ENCODE measurements around the gene OGA. TPM values are rescaled to one million over a fixed set of nuclear protein-coding genes. Genes with fewer than 3 reads are reported as not detected.

Gene OGA
- total and polyA plus RNA-seq, 4 donors: 38.7 to 171 (median 112) TPM

GRCh38 chr10:101770331-101771215 lies 47.7 kb downstream of the OGA start:
- Histone ChIP-seq H3K4me1 (ENCODE audit: control insufficient read depth in 1 of 2, insufficient read depth in 2 of 2, low read length in 2 of 2) (no peaks in the 10 kb centered on the region), H3K27me3 (ENCODE audit: control insufficient read depth in 1 of 2, insufficient read depth in 2 of 2, low read length in 1 of 2) (no peaks in the 10 kb centered on the region), H3K4me3 (ENCODE audit: low read length in 2 of 2) (no peak overlapping the region), H3K36me3 (ENCODE audit: control insufficient read depth in 1 of 2, insufficient read depth in 2 of 2, low read length in 1 of 2) (no peaks in the 10 kb centered on the region), H3K9me3 (ENCODE audit: control insufficient read depth, low read length) (no peaks in the 10 kb centered on the region), H3K27ac (ENCODE audit: low read depth in 1 of 2, low read length in 2 of 2) (no peak overlapping the region)
- no peak for ATAC-seq (ENCODE audit: low FRiP score)
- WGBS, 2 donors: 84 to 88% methylated on average over 41 of the region's 41 CpGs
- intact Hi-C loops (cut with DNase I): no loop called here
- no peak for DNase-seq

DNA sequence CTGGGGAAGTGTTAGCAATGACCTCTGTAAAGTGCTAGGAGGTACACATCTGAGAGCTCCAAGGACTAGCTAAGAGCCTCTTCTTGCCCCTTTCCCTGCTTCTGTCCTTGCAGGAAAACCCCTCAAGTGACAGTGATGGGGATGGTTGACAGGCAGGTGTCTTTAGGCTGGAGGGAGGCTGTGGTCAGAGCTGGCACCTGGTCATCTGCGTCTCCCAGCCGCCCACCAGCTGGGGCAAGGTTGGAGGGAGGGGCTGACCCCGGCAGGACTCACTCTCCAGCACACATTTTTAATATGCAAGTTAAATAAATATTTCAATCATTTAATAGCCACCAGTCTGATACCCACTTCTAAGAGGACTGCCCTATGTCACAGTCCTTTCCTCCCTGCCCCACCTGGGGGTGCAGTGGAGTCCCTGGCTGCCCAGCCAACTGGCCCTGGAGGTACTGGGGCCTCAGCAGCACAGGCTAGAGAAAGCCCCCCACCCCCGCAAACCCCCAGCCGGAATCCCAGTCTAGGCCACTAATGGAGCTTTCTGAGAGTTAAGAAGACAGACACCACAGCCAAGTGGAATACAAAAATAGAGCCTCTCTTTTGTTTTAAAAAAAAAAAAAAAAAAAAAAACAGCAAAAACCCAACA lies 48.6 kb downstream of the OGA start:
- Histone ChIP-seq H3K27ac (ENCODE audit: low read depth in 1 of 2, low read length in 2 of 2) (no peak overlapping the region), H3K4me1 (ENCODE audit: control insufficient read depth in 1 of 2, insufficient read depth in 2 of 2, low read length in 2 of 2) (no peaks in the 10 kb centered on the region), H3K27me3 (ENCODE audit: control insufficient read depth in 1 of 2, insufficient read depth in 2 of 2, low read length in 1 of 2) (no peaks in the 10 kb centered on the region), H3K4me3 (ENCODE audit: low read length in 2 of 2) (no peak overlapping the region), H3K9me3 (ENCODE audit: control insufficient read depth, low read length) (no peaks in the 10 kb centered on the region), H3K36me3 (ENCODE audit: control insufficient read depth in 1 of 2, insufficient read depth in 2 of 2, low read length in 1 of 2) (no peaks in the 10 kb centered on the region)
- ATAC-seq (ENCODE audit: low FRiP score) (no peak), DNase-seq (no peak)
- intact Hi-C loops (cut with DNase I): no loop called here
- 85 to 91% methylated on average over 5 of the region's 5 CpGs for WGBS, 2 donors

GRCh38 chr10:101768791-101769170 lies 49.5 kb downstream of the OGA start:
- no peak for DNase-seq
- H3K27ac ChIP-seq (ENCODE audit: low read depth in 1 of 2, low read length in 2 of 2): no peak overlapping the region
- WGBS, 2 donors: 83 to 87% methylated on average over 8 of the region's 8 CpGs
- intact Hi-C loops (cut with DNase I): no loop called here
- H3K9me3 ChIP-seq (ENCODE audit: control insufficient read depth, low read length): no peaks in the 10 kb centered on the region
- no peaks in the 10 kb centered on the region for H3K27me3 ChIP-seq (ENCODE audit: control insufficient read depth in 1 of 2, insufficient read depth in 2 of 2, low read length in 1 of 2)
- H3K4me3 ChIP-seq (ENCODE audit: low read length in 2 of 2): no peak overlapping the region
- no peaks in the 10 kb centered on the region for H3K36me3 ChIP-seq (ENCODE audit: control insufficient read depth in 1 of 2, insufficient read depth in 2 of 2, low read length in 1 of 2)
- ATAC-seq (ENCODE audit: low FRiP score): no peak
- no peaks in the 10 kb centered on the region for H3K4me1 ChIP-seq (ENCODE audit: control insufficient read depth in 1 of 2, insufficient read depth in 2 of 2, low read length in 2 of 2)

DNA sequence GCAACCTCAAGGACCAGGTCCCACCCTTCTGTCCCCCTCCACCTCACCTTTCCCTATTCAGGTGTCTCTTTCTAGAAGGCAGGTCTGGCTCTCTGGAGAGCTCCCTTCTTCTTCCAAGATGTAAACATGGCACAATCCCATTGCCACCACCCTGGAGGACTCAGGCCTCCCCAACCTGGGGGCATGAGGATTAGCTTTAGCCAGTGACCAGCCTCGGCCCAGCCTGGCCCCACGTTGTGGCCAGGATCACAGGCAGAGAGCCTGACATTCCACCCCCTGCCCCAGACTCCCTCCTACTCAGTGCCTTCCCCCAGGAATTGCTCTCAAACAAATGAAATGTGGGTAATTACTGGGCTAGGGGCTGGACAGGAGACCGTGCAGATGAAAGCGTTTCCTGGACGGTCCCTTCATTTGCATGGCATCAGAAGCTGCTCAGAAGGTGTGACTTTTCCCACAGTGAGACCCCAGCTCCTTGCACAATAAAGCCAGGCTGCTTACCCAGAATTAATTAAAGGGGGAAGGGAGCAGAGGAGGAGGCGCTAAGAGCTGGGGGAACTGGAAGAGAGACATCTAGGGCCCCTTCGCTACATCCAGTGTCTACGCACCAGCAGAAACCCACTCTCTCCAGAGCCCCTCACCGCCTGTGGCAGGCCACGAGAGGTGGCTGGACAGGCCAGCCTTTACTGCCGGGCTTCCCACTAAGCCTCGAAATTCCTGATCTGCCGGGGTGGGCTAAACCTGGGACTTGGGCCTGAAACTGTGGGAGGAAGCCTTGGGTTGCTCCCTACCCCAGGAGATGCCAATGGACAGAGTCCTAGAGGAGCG lies 50.1 kb downstream of the OGA start:
- 60 to 62% methylated on average over 14 of the region's 14 CpGs for WGBS, 2 donors
- Histone ChIP-seq H3K27ac (ENCODE audit: low read depth in 1 of 2, low read length in 2 of 2) (no peak overlapping the region), H3K9me3 (ENCODE audit: control insufficient read depth, low read length) (no peaks in the 10 kb centered on the region), H3K4me1 (ENCODE audit: control insufficient read depth in 1 of 2, insufficient read depth in 2 of 2, low read length in 2 of 2) (no peaks in the 10 kb centered on the region), H3K27me3 (ENCODE audit: control insufficient read depth in 1 of 2, insufficient read depth in 2 of 2, low read length in 1 of 2) (no peaks in the 10 kb centered on the region), H3K36me3 (ENCODE audit: control insufficient read depth in 1 of 2, insufficient read depth in 2 of 2, low read length in 1 of 2) (no peaks in the 10 kb centered on the region), H3K4me3 (ENCODE audit: low read length in 2 of 2) (no peak overlapping the region)
- no peak for DNase-seq
- intact Hi-C loops (cut with DNase I): no loop called here
- ATAC-seq (ENCODE audit: low FRiP score): no peak

DNA sequence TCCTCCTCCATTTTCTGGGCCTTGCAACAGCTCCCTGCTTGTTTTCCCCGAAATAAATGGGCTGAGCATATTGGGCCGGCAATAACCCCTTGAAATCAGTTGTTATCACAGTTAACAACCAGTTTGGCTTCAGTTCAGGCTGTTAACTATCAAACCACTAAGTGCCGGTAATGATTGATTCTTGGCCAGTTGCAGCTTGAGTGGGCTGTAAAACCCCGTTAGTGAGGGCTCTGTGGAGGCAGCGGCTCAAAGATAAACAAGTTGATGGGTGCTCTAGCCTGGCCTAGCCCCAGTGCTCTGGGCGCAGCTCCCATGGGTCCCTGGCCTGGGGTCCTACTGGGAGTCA lies 50.7 kb downstream of the OGA start:
- Histone ChIP-seq H3K27ac (ENCODE audit: low read depth in 1 of 2, low read length in 2 of 2) (no peak overlapping the region), H3K4me1 (ENCODE audit: control insufficient read depth in 1 of 2, insufficient read depth in 2 of 2, low read length in 2 of 2) (no peaks in the 10 kb centered on the region), H3K4me3 (ENCODE audit: low read length in 2 of 2) (no peak overlapping the region), H3K9me3 (ENCODE audit: control insufficient read depth, low read length) (no peaks in the 10 kb centered on the region), H3K36me3 (ENCODE audit: control insufficient read depth in 1 of 2, insufficient read depth in 2 of 2, low read length in 1 of 2) (no peaks in the 10 kb centered on the region), H3K27me3 (ENCODE audit: control insufficient read depth in 1 of 2, insufficient read depth in 2 of 2, low read length in 1 of 2) (no peaks in the 10 kb centered on the region)
- 49 to 61% methylated on average over 6 of the region's 6 CpGs for WGBS, 2 donors
- intact Hi-C loops (cut with DNase I): no loop called here
- DNase-seq (no peak), ATAC-seq (ENCODE audit: low FRiP score) (no peak)

DNA sequence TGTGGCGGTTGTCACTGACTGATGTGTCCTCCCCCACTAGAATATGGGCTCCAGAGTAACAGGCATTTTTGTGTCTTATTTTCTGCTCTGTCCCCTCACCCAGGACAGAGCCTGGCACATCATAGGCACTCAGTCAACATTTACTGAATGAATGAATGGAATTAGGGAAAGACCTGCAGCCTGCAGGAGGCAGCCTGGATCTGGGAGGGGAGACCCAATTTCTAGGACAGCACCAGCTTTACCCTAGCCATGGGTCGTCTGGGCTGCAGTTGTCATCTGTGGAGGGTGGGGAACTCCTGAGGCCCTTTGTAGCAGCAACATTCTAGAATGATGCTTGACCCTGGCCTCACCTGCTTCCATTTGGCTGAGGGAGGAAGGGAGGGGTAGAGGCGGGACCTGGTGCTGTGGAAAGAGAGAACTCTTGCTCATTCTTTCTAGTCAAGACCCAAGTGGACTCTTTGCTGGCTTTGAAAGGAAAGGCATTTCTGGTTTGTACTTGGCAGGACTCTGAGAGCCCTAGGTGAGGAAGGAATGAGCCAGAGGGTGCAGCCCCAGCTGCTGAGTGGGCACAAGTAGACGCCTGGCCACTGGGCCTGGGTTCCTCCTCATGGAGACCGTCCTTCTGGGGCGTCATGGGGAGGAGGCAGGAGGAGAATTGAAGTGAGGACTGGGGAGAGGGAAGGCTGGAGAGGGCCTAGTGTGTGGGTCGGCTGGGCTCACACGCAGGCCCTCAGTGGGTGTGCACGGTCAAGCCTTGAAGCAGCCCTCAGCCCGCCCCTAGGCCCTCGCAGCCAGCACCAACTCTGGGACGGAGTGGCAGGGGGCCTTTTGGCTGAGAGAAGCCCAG lies 51.3 kb downstream of the OGA start:
- H3K9me3 ChIP-seq (ENCODE audit: control insufficient read depth, low read length): no peaks in the 10 kb centered on the region
- intact Hi-C loops (cut with DNase I): no loop called here
- H3K4me1 ChIP-seq (ENCODE audit: control insufficient read depth in 1 of 2, insufficient read depth in 2 of 2, low read length in 2 of 2): no peaks in the 10 kb centered on the region
- H3K27me3 ChIP-seq (ENCODE audit: control insufficient read depth in 1 of 2, insufficient read depth in 2 of 2, low read length in 1 of 2): no peaks in the 10 kb centered on the region
- DNase-seq: no peak
- no peak overlapping the region for H3K27ac ChIP-seq (ENCODE audit: low read depth in 1 of 2, low read length in 2 of 2)
- WGBS, 2 donors: 69 to 75% methylated on average over 11 to 12 of the region's 12 CpGs
- ATAC-seq (ENCODE audit: low FRiP score): no peak
- no peak overlapping the region for H3K4me3 ChIP-seq (ENCODE audit: low read length in 2 of 2)
- H3K36me3 ChIP-seq (ENCODE audit: control insufficient read depth in 1 of 2, insufficient read depth in 2 of 2, low read length in 1 of 2): no peaks in the 10 kb centered on the region

DNA sequence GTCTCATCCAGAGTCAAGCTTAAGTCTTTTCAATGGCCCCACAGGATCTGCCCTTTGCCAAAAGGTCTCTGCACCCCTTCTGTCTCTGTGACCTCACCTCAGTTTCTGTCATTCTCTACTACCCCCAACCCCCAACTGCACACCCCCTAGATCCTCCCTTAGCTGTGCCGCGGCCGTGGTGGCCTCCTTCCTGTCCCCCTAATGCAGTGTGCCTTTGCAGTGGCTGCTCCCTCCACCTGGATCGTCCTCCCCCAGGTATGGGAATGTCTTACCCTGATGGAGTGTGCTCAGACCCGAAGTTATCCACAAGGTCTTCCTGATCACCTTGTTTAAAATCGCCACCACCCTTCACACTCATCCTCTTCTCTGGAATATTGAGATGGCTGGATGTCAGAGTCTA lies 51.9 kb downstream of the OGA start:
- Histone ChIP-seq H3K27me3 (ENCODE audit: control insufficient read depth in 1 of 2, insufficient read depth in 2 of 2, low read length in 1 of 2) (no peaks in the 10 kb centered on the region), H3K27ac (ENCODE audit: low read depth in 1 of 2, low read length in 2 of 2) (no peak overlapping the region), H3K36me3 (ENCODE audit: control insufficient read depth in 1 of 2, insufficient read depth in 2 of 2, low read length in 1 of 2) (no peaks in the 10 kb centered on the region), H3K4me1 (ENCODE audit: control insufficient read depth in 1 of 2, insufficient read depth in 2 of 2, low read length in 2 of 2) (no peaks in the 10 kb centered on the region), H3K4me3 (ENCODE audit: low read length in 2 of 2) (no peak overlapping the region), H3K9me3 (ENCODE audit: control insufficient read depth, low read length) (no peaks in the 10 kb centered on the region)
- WGBS, 2 donors: 76 to 81% methylated on average over 6 of the region's 6 CpGs
- DNase-seq: no peak
- no peak for ATAC-seq (ENCODE audit: low FRiP score)
- intact Hi-C loops (cut with DNase I): no loop called here

DNA sequence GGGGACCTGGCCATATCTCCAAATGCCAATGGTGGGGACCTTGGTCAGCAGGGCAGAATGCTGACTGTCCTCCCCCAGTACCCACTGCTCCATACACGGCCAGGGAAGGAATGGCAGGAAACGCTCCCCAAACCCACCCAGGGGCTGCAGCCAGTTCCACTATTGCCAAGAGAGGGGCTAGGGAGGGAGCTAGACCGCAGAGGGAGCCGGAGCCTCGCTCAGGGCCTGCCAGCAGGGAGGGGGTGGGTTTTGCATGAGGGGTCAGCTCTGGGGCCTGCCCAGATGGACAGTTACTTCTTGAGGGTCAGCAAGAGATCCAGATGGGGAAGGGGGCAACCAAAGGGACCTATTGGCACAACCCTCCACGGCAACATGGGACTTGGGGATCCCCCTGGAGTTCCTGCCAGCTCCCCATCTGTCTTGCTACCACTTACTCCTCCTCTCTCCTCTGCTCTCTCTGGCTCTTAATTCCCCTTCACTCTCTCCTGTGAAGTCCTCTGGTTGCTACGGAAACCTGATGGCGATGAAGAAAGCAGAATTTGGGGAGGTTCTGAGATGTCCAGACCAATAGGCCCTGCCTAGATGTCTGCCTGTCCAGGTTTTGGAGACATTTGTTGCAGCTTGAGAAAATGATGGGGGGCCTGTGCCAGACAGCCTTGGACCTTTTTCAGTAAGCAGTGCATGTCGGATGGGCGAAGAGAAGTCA lies 55.0 kb downstream of the OGA start:
- Histone ChIP-seq H3K4me1 (ENCODE audit: control insufficient read depth in 1 of 2, insufficient read depth in 2 of 2, low read length in 2 of 2) (no peaks in the 10 kb centered on the region), H3K27me3 (ENCODE audit: control insufficient read depth in 1 of 2, insufficient read depth in 2 of 2, low read length in 1 of 2) (no peaks in the 10 kb centered on the region), H3K4me3 (ENCODE audit: low read length in 2 of 2) (no peak overlapping the region), H3K36me3 (ENCODE audit: control insufficient read depth in 1 of 2, insufficient read depth in 2 of 2, low read length in 1 of 2) (no peaks in the 10 kb centered on the region), H3K9me3 (ENCODE audit: control insufficient read depth, low read length) (no peaks in the 10 kb centered on the region), H3K27ac (ENCODE audit: low read depth in 1 of 2, low read length in 2 of 2) (no peak overlapping the region)
- intact Hi-C loops (cut with DNase I): no loop called here
- no peak for DNase-seq
- ATAC-seq (ENCODE audit: low FRiP score): no peak
- WGBS, 2 donors: 84 to 86% methylated on average over 10 of the region's 10 CpGs

All from aorta (tissue), 5 donors.